T-cell (primary cell): ENCODE results near the gene PRKN. TPM values are rescaled to one million over a fixed set of nuclear protein-coding genes. Genes with fewer than 3 reads are reported as not detected.

Source experiments
- ATAC-seq, 4 experiments: fragments of 200-7000 bp in 3 of 4; fragments of 150-1000 bp in 1 of 4; cut with Tn5 transposase; replicated peaks in 1 of 4; 1 replicate in 3 of 4; 2 replicates in 1 of 4; pipeline ENCODE4 v1.10.0; 2021; ENCODE audit warnings: moderate library complexity in 3 of 4, mild to moderate bottlenecking in 2 of 4, moderate number of reproducible peaks in 1 of 4
- CTCF ChIA-PET, 2 donors: fragments of 300-600 bp; sonication (Branson Sonifier 250); formaldehyde crosslinking; loops; one replicate each; lab custom pipeline; 2022; ENCODE audit warnings: antibody characterized with exemption in 2 of 2; lab: Charles Lee
- POLR2A ChIA-PET, 2 donors: fragments of 300-600 bp; sonication (Branson Sonifier 250); formaldehyde crosslinking; loops; one replicate each; lab custom pipeline; 2022; ENCODE audit warnings: antibody characterized with exemption in 2 of 2; lab: Charles Lee
- DNase-seq, 35 experiments: peaks; one replicate each; pipeline versions ENCODE4 v3.0.0 to v3.0.0-alpha.2; 2013 to 2023
- H3K27ac ChIP-seq: one replicate; pipeline ENCODE4 v1.5.1; 2013; ENCODE audit warnings: low read length
- H3K27me3 ChIP-seq, 2 experiments: replicated peaks in 1 of 2; 1 replicate in 1 of 2; 2 replicates in 1 of 2; pipeline versions ENCODE4 v1.6.1 to v1.7.0; 2013; ENCODE audit warnings: low read length in 1 of 2, mixed read lengths in 1 of 2; ENCODE audit not compliant: control insufficient read depth in 2 of 2, insufficient read depth in 2 of 2; ENCODE audit errors: extremely low read depth in 1 of 2
- H3K36me3 ChIP-seq, 2 donors: 1 replicate in 1 of 2; 2 replicates in 1 of 2; pipeline versions ENCODE4 v1.6.1 to v1.7.0; 2013; ENCODE audit warnings: low read length in 1 of 2; ENCODE audit not compliant: control insufficient read depth in 2 of 2, insufficient read depth in 1 of 2; ENCODE audit errors: extremely low read depth in 1 of 2
- H3K4me1 ChIP-seq, 2 experiments: 1 replicate in 1 of 2; 2 replicates in 1 of 2; pipeline versions ENCODE4 v1.6.1 to v1.7.0; 2013; ENCODE audit warnings: low read length in 2 of 2, mixed read lengths in 1 of 2; ENCODE audit not compliant: insufficient read depth in 2 of 2, control insufficient read depth in 1 of 2; ENCODE audit errors: extremely low read depth in 1 of 2
- H3K4me3 ChIP-seq, 2 donors: 1 replicate in 1 of 2; 2 replicates in 1 of 2; pipeline versions ENCODE4 v1.5.1 to v1.7.0; 2013; ENCODE audit warnings: mild to moderate bottlenecking in 2 of 2, low read length in 1 of 2, moderate library complexity in 1 of 2; ENCODE audit not compliant: control insufficient read depth in 1 of 2; ENCODE audit errors: extremely low read depth in 1 of 2
- H3K9me3 ChIP-seq: 2 replicates; pipeline ENCODE4 v1.7.0; 2013
- H3K27ac Mint-ChIP-seq, 2 donors: one replicate each; pipeline ENCODE4 v1.8.0; 2020 to 2021; ENCODE audit warnings: mild to moderate bottlenecking in 2 of 2, mixed read lengths in 2 of 2
- H3K27me3 Mint-ChIP-seq, 2 donors: one replicate each; pipeline ENCODE4 v1.8.0; 2021 to 2022; ENCODE audit warnings: mixed read lengths in 2 of 2
- H3K36me3 Mint-ChIP-seq: one replicate; pipeline ENCODE4 v1.8.0; 2021; ENCODE audit warnings: mixed read lengths
- H3K4me1 Mint-ChIP-seq, 3 donors: one replicate each; pipeline ENCODE4 v1.8.0; 2020 to 2022; ENCODE audit warnings: mixed read lengths in 3 of 3, mild to moderate bottlenecking in 1 of 3
- H3K4me3 Mint-ChIP-seq, 3 donors: one replicate each; pipeline ENCODE4 v1.8.0; 2020 to 2022; ENCODE audit warnings: mild to moderate bottlenecking in 3 of 3, mixed read lengths in 3 of 3, moderate library complexity in 3 of 3
- H3K9me3 Mint-ChIP-seq, 3 donors: one replicate each; pipeline ENCODE4 v1.8.0; 2020 to 2022; ENCODE audit warnings: mixed read lengths in 3 of 3
- WGBS: methylation state at CpG from one replicate; pipeline ENCODE4 v1.1.5; 2013; ENCODE audit warnings: missing lambda C conversion rate; ENCODE audit not compliant: insufficient coverage; 5-methylcytosine and 5-hydroxymethylcytosine counted together
- total RNA-seq, 35 experiments: library from RNA in 6 of 35; stranded (reverse) in 6 of 35; fragments of 120-200 nt in 1 of 35; gene quantifications; one replicate each; pipeline versions ENCODE4 v1.2.1 to v1.2.4 and lab custom pipeline; 2013 to 2026

The PRKN gene
- total RNA-seq, 5 donors from 2014 or later (not counting 1 experiment from before 2014, with no cell fraction given), result 3.4 to 7.7 (median 6.1) TPM

GRCh38 chr6:161802231-161802630 is 925.3 kb downstream of the PRKN start:
- ChIA-PET POLR2A (interaction anchor here in 1 of 2 donors (0.6 kb wide), 1 partner anchor 105 kb away, joined by 5 read pairs; no protein-coding TSS in a partner anchor), CTCF (no interaction called here)
- no peaks in the 10 kb centered on the region for H3K4me1 ChIP-seq
- no peak overlapping the region for H3K4me3 ChIP-seq
- Mint-ChIP-seq H3K4me3 (no peak overlapping the region), H3K9me3 (no peaks in the 10 kb centered on the region), H3K36me3 (no peaks in the 10 kb centered on the region), H3K27me3 (no peaks in the 10 kb centered on the region), H3K4me1 (no peaks in the 10 kb centered on the region), H3K27ac (no peak overlapping the region)
- 77% methylated on average over 7 of the region's 8 CpGs for WGBS
- DNase-seq (no peak), ATAC-seq (no peak)
- H3K36me3 ChIP-seq, result no peaks in the 10 kb centered on the region
- H3K27ac ChIP-seq, result no peak overlapping the region
- H3K9me3 ChIP-seq, result no peaks in the 10 kb centered on the region
- no peaks in the 10 kb centered on the region for H3K27me3 ChIP-seq

DNA sequence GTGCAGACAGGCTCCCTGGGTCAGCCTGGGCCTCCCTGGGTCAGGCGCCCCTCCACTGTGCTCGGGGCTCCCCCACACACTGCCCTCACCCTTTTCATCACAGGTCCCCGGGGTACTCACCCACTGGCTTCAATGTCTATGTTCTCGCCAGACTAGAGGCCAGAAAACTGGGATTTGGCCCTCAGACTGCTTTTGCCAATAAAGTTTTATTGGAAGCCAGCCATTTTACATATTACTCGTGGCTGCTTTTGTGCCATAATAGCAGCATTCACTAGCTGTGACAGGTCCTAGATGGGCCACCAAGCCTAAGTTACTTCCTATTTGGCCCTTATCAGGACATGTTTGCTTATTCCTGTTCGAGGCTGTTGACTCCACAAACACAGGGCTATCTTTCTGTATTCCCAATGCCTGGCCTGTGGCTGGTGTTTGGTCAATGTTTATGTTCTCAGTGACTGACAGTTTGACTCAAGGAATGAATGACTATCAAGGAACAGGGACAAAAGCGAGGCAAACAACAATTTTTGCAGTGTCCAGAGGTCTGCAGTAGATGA is 928.6 kb downstream of the PRKN start:
- H3K4me3 ChIP-seq, result no peak overlapping the region
- no peaks in the 10 kb centered on the region for H3K27me3 ChIP-seq
- no peaks in the 10 kb centered on the region for H3K4me1 ChIP-seq
- no peak overlapping the region for H3K27ac Mint-ChIP-seq
- no peaks in the 10 kb centered on the region for H3K4me1 Mint-ChIP-seq
- no peak for DNase-seq
- no peaks in the 10 kb centered on the region for H3K9me3 ChIP-seq
- CTCF ChIA-PET, result no interaction called here
- no peak overlapping the region for H3K4me3 Mint-ChIP-seq
- H3K36me3 ChIP-seq, result no peaks in the 10 kb centered on the region
- H3K27ac ChIP-seq, result no peak overlapping the region
- 61% methylated on average over 6 of the region's 7 CpGs for whole genome bisulfite sequencing
- POLR2A ChIA-PET, result no interaction called here
- peaks cover 0 to 4% (median 4%) of the 10 kb centered on the region in 3 donors for H3K9me3 Mint-ChIP-seq
- H3K36me3 Mint-ChIP-seq, result no peaks in the 10 kb centered on the region
- ATAC-seq, result no peak
- H3K27me3 Mint-ChIP-seq, result no peaks in the 10 kb centered on the region

GRCh38 chr6:161796681-161797080 is 930.9 kb downstream of the PRKN start:
- H3K9me3 Mint-ChIP-seq, result peaks cover 0 to 14% (median 4%) of the 10 kb centered on the region in 3 donors
- no peak overlapping the region for H3K4me3 Mint-ChIP-seq
- no peaks in the 10 kb centered on the region for H3K4me1 Mint-ChIP-seq
- Histone ChIP-seq H3K4me3 (no peak overlapping the region), H3K36me3 (no peaks in the 10 kb centered on the region), H3K9me3 (no peaks in the 10 kb centered on the region), H3K4me1 (no peaks in the 10 kb centered on the region), H3K27ac (no peak overlapping the region), H3K27me3 (no peaks in the 10 kb centered on the region)
- no peak overlapping the region for H3K27ac Mint-ChIP-seq
- no peaks in the 10 kb centered on the region for H3K27me3 Mint-ChIP-seq
- ChIA-PET CTCF (no interaction called here), POLR2A (no interaction called here)
- ATAC-seq (no peak), DNase-seq (no peak)
- WGBS, result no CpG with 5 or more reads among the region's 1 CpG
- H3K36me3 Mint-ChIP-seq, result peaks cover 1% of the 10 kb centered on the region

DNA sequence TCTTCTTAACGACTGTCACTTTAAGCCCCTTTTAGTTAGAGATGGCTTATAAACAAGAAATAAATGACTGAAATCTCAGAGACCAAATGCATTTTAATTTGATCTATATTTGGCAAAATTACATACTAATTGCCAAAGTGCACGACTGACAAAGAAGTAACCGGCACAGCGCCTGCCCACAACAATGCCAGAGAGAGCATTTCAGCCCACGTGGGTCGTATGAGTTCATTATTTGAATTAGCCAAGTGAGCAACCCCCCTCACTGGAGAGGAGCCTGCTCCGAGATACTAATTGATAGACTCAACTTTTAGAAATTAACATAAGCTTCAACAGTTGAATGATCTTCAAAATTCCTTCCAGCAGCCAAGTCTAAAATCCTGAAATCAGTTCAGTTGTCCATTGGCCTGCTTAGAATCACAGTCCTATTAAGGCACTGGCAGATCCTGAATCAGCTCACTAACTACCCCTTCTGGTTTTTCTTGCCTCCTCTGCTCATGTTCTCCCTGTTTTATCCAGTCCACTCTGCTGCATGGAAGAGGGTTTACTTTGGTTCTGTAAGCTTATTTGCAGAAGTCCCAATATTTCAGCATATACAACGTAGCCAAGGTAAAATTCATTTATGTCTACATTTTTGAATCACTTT is 934.6 kb downstream of the PRKN start:
- Histone ChIP-seq H3K27me3 (no peaks in the 10 kb centered on the region), H3K4me3 (no peak overlapping the region), H3K27ac (no peak overlapping the region), H3K9me3 (no peaks in the 10 kb centered on the region), H3K4me1 (no peaks in the 10 kb centered on the region), H3K36me3 (no peaks in the 10 kb centered on the region)
- Mint-ChIP-seq H3K4me1 (no peaks in the 10 kb centered on the region), H3K4me3 (no peak overlapping the region), H3K9me3 (peaks cover 0 to 17% (median 11%) of the 10 kb centered on the region in 3 donors), H3K27ac (no peak overlapping the region), H3K27me3 (no peaks in the 10 kb centered on the region), H3K36me3 (peaks cover 2% of the 10 kb centered on the region)
- ATAC-seq (no peak), DNase-seq (no peak)
- 73% methylated on average over 5 of the region's 8 CpGs for WGBS
- ChIA-PET CTCF (no interaction called here), POLR2A (no interaction called here)

GRCh38 chr6:161788531-161788930 is 939.0 kb downstream of the PRKN start:
- no peak overlapping the region for H3K27ac ChIP-seq
- ChIA-PET CTCF (no interaction called here), POLR2A (no interaction called here)
- no peaks in the 10 kb centered on the region for H3K36me3 ChIP-seq
- DNase-seq (no peak), ATAC-seq (no peak)
- H3K4me1 ChIP-seq, result no peaks in the 10 kb centered on the region
- H3K27me3 ChIP-seq, result no peaks in the 10 kb centered on the region
- no peak overlapping the region for H3K4me3 ChIP-seq
- Mint-ChIP-seq H3K36me3 (peaks cover 2% of the 10 kb centered on the region), H3K27ac (no peak overlapping the region), H3K4me1 (no peaks in the 10 kb centered on the region), H3K4me3 (no peak overlapping the region), H3K9me3 (peaks cover 0 to 13% (median 7%) of the 10 kb centered on the region in 3 donors), H3K27me3 (no peaks in the 10 kb centered on the region)
- no peaks in the 10 kb centered on the region for H3K9me3 ChIP-seq
- 67% methylated on average over 1 of the region's 4 CpGs for WGBS

GRCh38 chr6:161772176-161772575 is 955.4 kb downstream of the PRKN start:
- Mint-ChIP-seq H3K9me3 (no peaks in the 10 kb centered on the region), H3K36me3 (no peaks in the 10 kb centered on the region), H3K4me1 (no peaks in the 10 kb centered on the region), H3K4me3 (no peak overlapping the region), H3K27me3 (no peaks in the 10 kb centered on the region), H3K27ac (no peak overlapping the region)
- Histone ChIP-seq H3K27ac (no peak overlapping the region), H3K4me1 (no peaks in the 10 kb centered on the region), H3K27me3 (no peaks in the 10 kb centered on the region), H3K4me3 (no peak overlapping the region), H3K9me3 (no peaks in the 10 kb centered on the region), H3K36me3 (no peaks in the 10 kb centered on the region)
- ChIA-PET POLR2A (no interaction called here), CTCF (no interaction called here)
- WGBS, result 91% methylated on average over 6 of the region's 7 CpGs
- no peak for DNase-seq
- ATAC-seq, result no peak
